HFFc6 (cell line): ENCODE data around the gene COL4A2. TPM values are rescaled to one million over a fixed set of nuclear protein-coding genes. Genes with fewer than 3 reads are reported as not detected.

Experiments used
- DNase-seq: peaks from one replicate; pipeline ENCODE4 v3.0.0-alpha.2; 2018
- H3K27ac Mint-ChIP-seq: 2 replicates; pipeline ENCODE4 v1.8.0; 2020; ENCODE audit warnings: mild to moderate bottlenecking, mixed read lengths
- H3K27me3 Mint-ChIP-seq: 2 replicates; pipeline ENCODE4 v1.8.0; 2021; ENCODE audit warnings: mild to moderate bottlenecking, moderate library complexity, mixed read lengths; ENCODE audit not compliant: insufficient read depth
- H3K36me3 Mint-ChIP-seq: 2 replicates; pipeline ENCODE4 v1.8.0; 2021; ENCODE audit warnings: low read depth, mixed read lengths
- H3K4me1 Mint-ChIP-seq: 2 replicates; pipeline ENCODE4 v1.8.0; 2020; ENCODE audit warnings: low read depth, mixed read lengths
- H3K4me3 Mint-ChIP-seq: 2 replicates; pipeline ENCODE4 v1.8.0; 2020; ENCODE audit warnings: mild to moderate bottlenecking, moderate library complexity, mixed read lengths
- H3K9me3 Mint-ChIP-seq: 2 replicates; pipeline ENCODE4 v1.8.0; 2020; ENCODE audit warnings: mild to moderate bottlenecking, mixed read lengths
- CTCF ChIP-seq: fragments of 200-600 bp; sonication (generic); IDR thresholded peaks from 2 replicates; pipeline ENCODE4 v1.5.0; 2021; ENCODE audit warnings: antibody characterized with exemption, mild to moderate bottlenecking
- total RNA-seq, 6 experiments: library from RNA; stranded (reverse); fragmentation: NEBNext Ultra II Directional; extraction: Animal tissue kit (Norgen Biotek cat#: 25700); gene quantifications; 2 replicates in 1 of 6; 3 replicates in 5 of 6; pipeline ENCODE4 v1.2.3, GENCODE V29; 2021

COL4A2 gene
- total RNA-seq, 6 experiments from 2014 or later, result 202 to 327 (median 217) TPM

GRCh38 chr13:110304256-110304655, 2.8 kb upstream of the COL4A2 start:
- Mint-ChIP-seq H3K4me3 (peak overlapping the region; percentile 87), H3K4me1 (peaks cover 71% of the 10 kb centered on the region)
- TF ChIP-seq CTCF, result no peak

GRCh38 chr13:110305001-110305400, 2.1 kb upstream of the COL4A2 start:
- Mint-ChIP-seq H3K27ac (peak overlapping the region; percentile 72), H3K4me3 (peak overlapping the region; percentile 87), H3K9me3 (no peaks in the 10 kb centered on the region), H3K27me3 (peaks cover 2% of the 10 kb centered on the region; the same call in 1 of the 2 replicates), H3K36me3 (peaks cover 34% of the 10 kb centered on the region), H3K4me1 (peaks cover 77% of the 10 kb centered on the region)
- no peak for DNase-seq
- no peak for TF ChIP-seq CTCF

More at GRCh38 chr13:110304256-110304655, 2.8 kb upstream of the COL4A2 start:
- peak; percentile 57 for DNase-seq
- peaks cover 33% of the 10 kb centered on the region for H3K36me3 Mint-ChIP-seq
- peak overlapping the region; percentile 72 for H3K27ac Mint-ChIP-seq
- no peaks in the 10 kb centered on the region for H3K9me3 Mint-ChIP-seq
- H3K27me3 Mint-ChIP-seq, result peaks cover 2% of the 10 kb centered on the region; the same call in 1 of the 2 replicates

GRCh38 chr13:110305544-110305943, 1.5 kb upstream of the COL4A2 start:
- no peaks in the 10 kb centered on the region for H3K9me3 Mint-ChIP-seq
- no peak for TF ChIP-seq CTCF
- peaks cover 34% of the 10 kb centered on the region for H3K36me3 Mint-ChIP-seq
- peak overlapping the region; percentile 62 for H3K27ac Mint-ChIP-seq
- DNase-seq, result no peak
- H3K4me1 Mint-ChIP-seq, result peaks cover 77% of the 10 kb centered on the region
- H3K27me3 Mint-ChIP-seq, result peaks cover 2% of the 10 kb centered on the region; the same call in 1 of the 2 replicates
- H3K4me3 Mint-ChIP-seq, result peak overlapping the region; percentile 87

GRCh38 chr13:110305949-110306339, 1.1 kb upstream of the COL4A2 start:
- no peak for DNase-seq
- Mint-ChIP-seq H3K4me3 (peak overlapping the region; percentile 87), H3K4me1 (peaks cover 76% of the 10 kb centered on the region), H3K27me3 (peaks cover 2% of the 10 kb centered on the region; the same call in 1 of the 2 replicates), H3K27ac (peak overlapping the region; percentile 62), H3K9me3 (no peaks in the 10 kb centered on the region), H3K36me3 (peaks cover 35% of the 10 kb centered on the region)
- no peak for TF ChIP-seq CTCF

- TF ChIP-seq CTCF, result no peak
- peak overlapping the region; percentile 87 for H3K4me3 Mint-ChIP-seq
- peaks cover 37% of the 10 kb centered on the region for H3K36me3 Mint-ChIP-seq
- peaks cover 75% of the 10 kb centered on the region for H3K4me1 Mint-ChIP-seq
- H3K9me3 Mint-ChIP-seq, result no peaks in the 10 kb centered on the region
- peak overlapping the region; percentile 62 for H3K27ac Mint-ChIP-seq
- no peak for DNase-seq
- H3K27me3 Mint-ChIP-seq, result peaks cover 2% of the 10 kb centered on the region; the same call in 1 of the 2 replicates
These were observed 634 bp upstream of the COL4A2 start for GRCh38 chr13:110306340-110306959.
